NCI-H1105 treated with DMSO at 0.1 percent for 48 hours (cell line): Measurements from ENCODE around the gene FER.
"Not testable (repeated sequence)": the region's sequence is repeated elsewhere in the genome, so short reads cannot be mapped to it uniquely, and the experiment has no call there.

ENCODE experiments used
- DNase-seq: peaks from one replicate; lab custom pipeline; 2025; lab: John Stamatoyannopoulos, UW

FER gene

DNA sequence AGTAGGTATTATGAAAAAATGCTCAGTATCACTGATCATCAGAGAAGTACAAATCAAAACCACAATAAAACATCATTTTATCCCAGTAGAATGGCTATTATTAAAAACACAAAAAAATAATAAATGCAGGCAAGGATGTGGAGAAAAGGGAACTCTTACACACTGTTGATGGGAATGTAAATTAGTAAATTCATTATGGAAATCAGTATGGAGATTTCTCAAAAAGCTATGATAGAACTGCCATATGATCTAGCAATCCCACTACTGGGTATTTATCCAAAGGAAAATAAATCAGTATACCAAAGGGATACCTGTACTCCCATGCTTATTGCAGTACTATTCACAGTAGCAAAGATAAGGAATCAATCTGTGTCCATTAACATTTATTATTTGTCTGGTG, 209.6 kb downstream of the FER start:
- DNase-seq = no peak

- DNase-seq = no peak
Observed at GRCh38 chr5:108966910-108967309, 219.2 kb downstream of the FER start.

DNA sequence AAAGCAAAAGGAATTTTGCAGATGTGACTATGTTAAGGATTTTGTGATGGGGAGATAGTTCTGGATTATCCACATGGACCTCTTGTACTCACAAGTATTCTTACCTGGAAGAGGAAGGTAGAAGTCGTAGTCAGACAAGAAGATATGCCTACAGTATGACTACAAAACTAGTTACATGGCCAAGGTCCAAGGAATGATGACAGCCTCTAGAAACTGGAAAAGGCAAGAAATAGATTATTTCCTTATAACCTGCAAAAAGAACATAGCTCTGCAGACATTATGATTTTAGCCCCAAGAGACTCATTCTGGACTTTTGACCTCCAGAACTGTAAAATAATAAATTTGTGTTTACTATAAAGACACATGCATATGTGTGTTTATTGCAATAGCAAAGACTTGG, 226.9 kb downstream of the FER start:
- no peak for DNase-seq

DNA sequence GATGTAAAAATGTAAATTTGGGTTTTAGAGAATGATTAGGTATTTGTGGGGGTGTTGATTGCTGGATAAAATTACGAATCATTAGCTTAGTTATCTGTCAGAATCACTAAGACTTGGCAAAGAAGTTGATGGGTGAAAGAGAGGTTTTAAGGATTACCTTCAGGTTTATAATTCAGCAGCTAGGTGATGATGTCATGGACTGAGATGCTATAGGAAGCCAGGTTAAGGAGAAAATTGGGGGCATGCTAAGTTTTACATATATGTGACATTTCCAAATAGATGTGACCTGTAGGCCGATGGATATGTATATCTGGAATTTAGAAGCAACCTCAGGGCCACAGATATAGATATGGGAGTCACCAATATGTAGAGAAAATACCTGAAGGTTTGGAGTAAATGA, 228.0 kb downstream of the FER start:
- DNase-seq = no peak

DNA sequence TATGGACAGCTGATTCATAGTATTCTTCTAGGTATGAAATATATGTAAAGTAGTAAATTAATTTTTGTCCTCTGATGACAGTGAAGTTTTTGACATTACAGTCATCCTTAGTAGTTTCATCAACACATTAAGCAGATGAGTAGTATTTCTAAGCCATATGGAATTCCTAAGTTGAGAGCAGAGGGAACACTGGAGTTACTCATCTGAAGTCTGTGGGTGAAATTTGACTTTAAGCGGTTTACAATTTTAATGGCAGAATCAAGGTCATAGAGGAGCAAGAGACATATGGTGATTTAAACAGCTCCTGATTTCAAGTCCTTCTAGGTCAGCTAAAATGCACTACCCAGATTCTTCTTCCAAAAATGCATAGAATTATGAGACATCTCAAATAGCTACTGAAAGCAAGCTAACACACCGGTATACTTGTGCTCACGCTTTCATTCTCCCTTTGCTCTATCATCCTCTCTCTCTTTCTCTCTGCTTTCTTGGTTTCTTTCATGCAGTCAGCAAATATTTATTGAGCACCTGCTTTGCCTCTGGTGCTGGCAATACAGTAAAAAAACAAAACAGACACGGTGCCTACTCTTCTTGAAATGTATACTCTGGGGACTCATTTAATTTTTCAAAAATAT, 235.9 kb downstream of the FER start:
- DNase-seq = no peak

GRCh38 chr5:108989761-108990392, 242.2 kb downstream of the FER start:
- DNase-seq = no peak

DNA sequence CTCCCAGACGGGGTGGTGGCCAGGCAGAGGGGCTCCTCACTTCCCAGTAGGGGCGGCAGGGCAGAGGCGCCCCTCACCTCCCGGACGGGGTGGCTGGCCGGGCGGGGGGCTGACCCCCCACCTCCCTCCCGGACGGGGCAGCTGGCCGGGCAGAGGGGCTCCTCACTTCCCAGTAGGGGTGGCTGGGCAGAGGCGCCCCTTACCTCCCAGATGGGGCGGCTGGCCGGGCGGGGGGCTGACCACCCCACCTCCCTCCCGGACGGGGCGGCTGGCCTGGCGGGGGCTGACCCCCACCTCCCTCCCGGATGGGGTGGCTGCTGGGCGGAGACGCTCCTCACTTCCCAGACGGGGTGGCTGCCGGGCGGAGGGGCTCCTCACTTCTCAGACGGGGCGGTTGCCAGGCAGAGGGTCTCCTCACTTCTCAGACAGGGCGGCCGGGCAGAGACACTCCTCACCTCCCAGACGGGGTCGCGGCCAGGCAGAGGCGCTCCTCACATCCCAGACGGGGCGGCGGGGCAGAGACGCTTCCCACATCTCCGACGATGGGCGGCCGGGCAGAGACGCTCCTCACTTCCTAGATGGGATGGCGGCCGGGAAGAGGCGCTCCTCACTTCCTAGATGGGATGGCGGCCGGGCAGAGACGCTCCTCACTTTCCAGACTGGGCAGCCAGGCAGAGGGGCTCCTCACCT, 244.8 kb downstream of the FER start:
- not testable (repeated sequence) for DNase-seq

DNA sequence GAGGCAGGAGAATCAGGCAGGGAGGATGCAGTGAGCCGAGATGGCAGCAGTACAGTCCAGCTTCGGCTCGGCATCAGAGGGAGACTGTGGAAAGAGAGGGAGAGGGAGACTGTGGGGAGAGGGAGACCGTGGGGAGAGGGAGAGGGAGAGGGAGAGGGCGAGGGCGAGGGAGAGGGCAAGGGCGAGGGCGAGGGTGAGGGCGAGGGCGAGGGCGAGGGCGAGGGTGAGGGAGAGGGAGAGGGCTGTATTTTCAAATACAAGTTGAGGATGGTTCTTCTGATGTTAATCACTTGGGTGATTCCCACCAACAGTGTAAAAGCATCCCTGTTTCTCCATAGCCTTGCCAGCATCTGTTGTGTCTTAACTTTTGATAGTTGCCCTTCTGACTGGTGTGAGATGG, 245.7 kb downstream of the FER start:
- DNase-seq = not testable (repeated sequence)

GRCh38 chr5:108997720-108998119, 250.0 kb downstream of the FER start:
- DNase-seq = no peak

DNA sequence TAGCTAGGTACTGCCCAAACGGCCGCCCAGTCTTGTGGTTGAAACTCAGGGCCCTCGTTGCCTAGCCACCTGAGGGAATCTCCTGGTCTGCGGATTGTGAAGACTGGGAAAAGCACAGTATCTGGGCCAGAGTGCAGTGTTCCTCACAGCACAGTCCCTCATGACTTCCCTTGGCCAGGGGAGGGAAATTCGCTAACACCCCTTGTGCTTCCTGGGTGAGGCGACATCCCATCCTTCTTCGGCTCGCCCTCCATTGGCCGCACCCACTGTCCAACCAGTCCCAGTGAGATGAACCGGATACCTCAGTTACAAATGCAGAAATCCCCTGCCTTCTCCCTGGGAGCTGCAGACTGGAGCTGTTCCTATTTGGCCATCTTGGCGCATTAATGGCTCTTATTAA, 250.5 kb downstream of the FER start:
- no peak for DNase-seq

DNA sequence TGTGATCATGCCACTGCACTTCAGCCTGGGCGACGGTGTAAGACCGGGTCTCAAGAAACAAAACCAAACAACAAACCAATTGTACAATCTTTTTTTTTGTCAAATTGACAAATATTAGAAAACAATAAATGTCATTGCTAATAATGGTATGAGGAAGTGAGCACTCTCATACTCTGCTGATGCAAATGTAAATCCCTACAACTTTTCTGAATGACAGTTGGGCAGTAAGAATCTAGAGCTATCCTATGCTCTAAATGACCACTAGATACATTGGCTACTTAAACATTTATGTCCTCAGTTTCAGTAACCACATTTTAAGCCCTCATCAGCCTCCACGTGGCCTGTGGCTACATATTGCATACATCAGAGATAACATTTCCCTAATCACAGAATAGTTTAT, 256.2 kb downstream of the FER start:
- DNase-seq = no peak

DNA sequence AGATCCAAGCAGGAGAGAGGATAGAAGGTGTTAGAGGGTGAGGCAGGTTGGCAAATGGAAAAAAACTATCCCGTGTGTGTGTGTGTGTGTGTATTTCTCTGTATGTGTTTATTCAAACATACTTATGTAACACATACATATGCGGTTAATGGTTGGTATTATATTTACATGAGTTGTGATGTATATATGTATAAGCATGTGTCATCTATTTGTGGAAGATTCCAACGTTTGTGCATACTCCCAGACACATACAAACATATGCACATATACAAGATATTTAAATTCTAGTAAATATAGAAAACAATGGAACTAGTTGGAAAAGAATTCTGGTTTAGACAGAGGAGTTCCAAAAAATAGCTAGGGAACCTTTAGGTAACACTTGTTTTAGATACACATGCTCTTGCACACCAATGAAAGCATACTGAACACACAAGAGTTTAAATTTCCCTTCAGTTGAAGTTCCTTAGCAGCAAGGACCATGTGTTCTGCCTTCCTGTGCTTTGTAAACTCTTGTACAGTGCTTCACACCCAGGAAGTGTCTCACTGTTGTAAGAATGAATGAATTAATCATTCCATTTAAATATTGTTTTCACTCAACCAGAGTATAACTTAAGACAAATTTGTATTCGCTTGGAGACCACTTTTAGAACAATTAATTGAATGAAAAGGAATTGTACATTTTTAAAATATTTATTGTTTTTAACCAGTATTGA, 257.8 kb downstream of the FER start:
- no peak for DNase-seq

- no peak for DNase-seq
Observed at GRCh38 chr5:109006129-109006528, 258.4 kb downstream of the FER start.

- DNase-seq = no peak
Observed at GRCh38 chr5:109016300-109016699, 268.6 kb downstream of the FER start.

DNA sequence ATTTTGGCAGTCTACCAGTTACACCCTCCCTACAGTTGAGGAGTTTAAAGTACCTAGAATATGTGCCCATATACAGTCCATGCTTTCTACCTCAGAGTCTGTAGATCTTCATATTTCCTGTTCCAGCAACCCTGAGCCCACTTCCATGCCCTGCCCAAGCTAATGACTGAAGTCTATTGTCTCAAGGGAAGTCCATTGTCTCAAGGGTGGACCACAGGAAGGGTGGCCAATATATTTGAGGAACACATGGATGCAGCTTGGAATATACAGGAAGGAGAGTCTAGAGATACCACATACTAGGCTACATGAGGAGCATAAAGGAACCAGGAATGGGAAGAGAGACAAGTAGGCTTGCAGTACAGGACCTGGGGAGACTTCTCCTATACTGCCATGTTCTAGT, 274.4 kb downstream of the FER start:
- DNase-seq = no peak

- not testable (repeated sequence) for DNase-seq
Observed at GRCh38 chr5:109025729-109026128, 278.0 kb downstream of the FER start.

- no peak for DNase-seq
Observed at GRCh38 chr5:109027983-109028607, 280.4 kb downstream of the FER start.

- no peak for DNase-seq
Observed at GRCh38 chr5:109028608-109029299, 281.1 kb downstream of the FER start.

DNA sequence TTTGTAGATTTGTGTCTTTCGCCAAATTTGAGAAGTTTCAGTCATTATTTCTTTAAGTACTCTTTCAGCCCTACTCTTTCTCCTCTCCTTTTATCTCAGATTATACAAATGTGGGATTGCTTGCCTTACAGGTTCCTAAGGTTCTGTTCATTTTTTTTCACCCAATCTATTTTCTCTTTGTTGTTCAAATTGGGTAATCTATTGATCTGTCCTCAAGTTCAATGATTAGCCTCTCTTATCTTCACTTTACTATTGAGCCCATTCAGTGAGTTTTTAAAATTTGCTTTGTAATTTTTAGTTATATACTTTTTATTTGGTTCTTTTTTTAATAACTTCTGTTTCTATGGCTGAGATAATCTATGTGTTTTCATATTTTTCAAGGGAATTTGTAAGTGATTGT, 282.1 kb downstream of the FER start:
- no peak for DNase-seq

GRCh38 chr5:109030360-109031143, 282.9 kb downstream of the FER start:
- no peak for DNase-seq

- no peak for DNase-seq
Observed at GRCh38 chr5:109034306-109034705, 286.6 kb downstream of the FER start.
